NT2/D1 (cell line): ENCODE data around the gene ADCY3.

Experiments used
- YY1 ChIP-seq: IDR thresholded peaks from 2 replicates; pipeline ENCODE4 v1.6.1; 2011; ENCODE audit not compliant: insufficient read length, insufficient read depth
- ZNF274 ChIP-seq: IDR thresholded peaks from 2 replicates; pipeline ENCODE4 v1.6.1; 2011; ENCODE audit warnings: mild to moderate bottlenecking, low read depth, low read length

DNA sequence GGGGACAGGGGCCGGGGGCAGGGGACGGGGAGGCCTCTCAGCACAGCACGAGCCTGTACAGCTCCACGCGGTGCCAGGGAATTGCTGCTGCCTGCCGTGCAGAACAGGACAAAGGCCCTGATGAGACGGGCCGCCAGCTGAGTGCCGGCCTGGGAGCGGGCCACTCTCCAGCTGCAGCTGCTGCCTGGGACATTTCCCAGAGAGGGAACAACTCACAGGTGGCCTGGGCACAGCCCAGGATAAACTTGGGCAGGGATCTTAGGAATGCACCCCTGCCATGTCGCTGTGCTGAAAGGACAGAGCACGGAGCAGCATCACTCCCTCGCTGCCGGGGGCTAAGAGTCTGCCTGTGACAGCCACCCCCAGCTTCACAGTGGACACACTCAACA is 88.0 kb downstream of the ADCY3 start:
- TF ChIP-seq YY1 (no peak), ZNF274 (no peak)
